Measurements from ENCODE around the gene ITCH. TPM values are rescaled to one million over a fixed set of nuclear protein-coding genes. Genes with fewer than 3 reads are reported as not detected.

The ITCH gene
- total RNA-seq, 4 donors from 2014 or later, result 50.3 to 67.6 (median 55.2) TPM

DNA sequence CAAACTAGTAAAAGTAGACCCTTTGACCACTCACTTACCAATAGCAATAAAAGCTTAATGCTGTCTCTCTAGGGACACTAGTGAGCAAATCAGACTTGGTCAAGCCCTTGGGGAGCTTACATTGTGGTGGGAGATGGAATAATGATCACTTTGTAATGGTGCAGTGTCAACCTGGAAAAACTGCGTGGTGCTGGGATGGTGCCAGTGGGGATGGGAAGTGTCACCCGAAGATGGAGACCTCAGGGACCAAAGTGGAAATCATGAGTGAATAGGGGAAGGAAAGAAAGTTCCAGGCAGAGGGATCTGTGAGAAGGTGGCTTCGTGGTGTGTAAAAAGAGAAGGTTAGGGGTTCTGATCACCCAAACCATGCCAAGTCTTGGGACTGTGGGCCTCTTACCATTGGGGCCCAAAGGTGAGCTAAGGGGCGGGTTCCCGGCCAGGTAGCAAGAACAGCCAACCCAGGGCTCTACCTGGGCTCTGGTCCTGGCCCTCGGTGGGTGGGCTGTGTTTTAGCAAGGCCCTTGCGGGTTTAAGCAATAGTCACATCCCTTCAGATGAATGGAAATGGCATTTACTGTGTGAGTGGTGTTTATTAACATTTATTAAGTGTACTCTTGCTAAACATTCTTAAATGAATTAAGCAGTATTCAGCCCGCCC, 168.7 kb downstream of the ITCH start:
- TF ChIP-seq, protein P1, sequence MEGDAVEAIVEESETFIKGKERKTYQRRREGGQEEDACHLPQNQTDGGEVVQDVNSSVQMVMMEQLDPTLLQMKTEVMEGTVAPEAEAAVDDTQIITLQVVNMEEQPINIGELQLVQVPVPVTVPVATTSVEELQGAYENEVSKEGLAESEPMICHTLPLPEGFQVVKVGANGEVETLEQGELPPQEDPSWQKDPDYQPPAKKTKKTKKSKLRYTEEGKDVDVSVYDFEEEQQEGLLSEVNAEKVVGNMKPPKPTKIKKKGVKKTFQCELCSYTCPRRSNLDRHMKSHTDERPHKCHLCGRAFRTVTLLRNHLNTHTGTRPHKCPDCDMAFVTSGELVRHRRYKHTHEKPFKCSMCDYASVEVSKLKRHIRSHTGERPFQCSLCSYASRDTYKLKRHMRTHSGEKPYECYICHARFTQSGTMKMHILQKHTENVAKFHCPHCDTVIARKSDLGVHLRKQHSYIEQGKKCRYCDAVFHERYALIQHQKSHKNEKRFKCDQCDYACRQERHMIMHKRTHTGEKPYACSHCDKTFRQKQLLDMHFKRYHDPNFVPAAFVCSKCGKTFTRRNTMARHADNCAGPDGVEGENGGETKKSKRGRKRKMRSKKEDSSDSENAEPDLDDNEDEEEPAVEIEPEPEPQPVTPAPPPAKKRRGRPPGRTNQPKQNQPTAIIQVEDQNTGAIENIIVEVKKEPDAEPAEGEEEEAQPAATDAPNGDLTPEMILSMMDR (IDR thresholded peaks at IDR 0.05), result no peak
- ATAC-seq (ENCODE audit: low FRiP score) (no peak), DNase-seq (ENCODE audit: low spot score) (no peak)

- TF ChIP-seq, protein P1 (IDR thresholded peaks at IDR 0.05), result no peak
- DNase-seq (ENCODE audit: low spot score) (no peak), ATAC-seq (ENCODE audit: low FRiP score) (no peak)
Observed at GRCh38 chr20:34532320-34532719, 169.2 kb downstream of the ITCH start.

DNA sequence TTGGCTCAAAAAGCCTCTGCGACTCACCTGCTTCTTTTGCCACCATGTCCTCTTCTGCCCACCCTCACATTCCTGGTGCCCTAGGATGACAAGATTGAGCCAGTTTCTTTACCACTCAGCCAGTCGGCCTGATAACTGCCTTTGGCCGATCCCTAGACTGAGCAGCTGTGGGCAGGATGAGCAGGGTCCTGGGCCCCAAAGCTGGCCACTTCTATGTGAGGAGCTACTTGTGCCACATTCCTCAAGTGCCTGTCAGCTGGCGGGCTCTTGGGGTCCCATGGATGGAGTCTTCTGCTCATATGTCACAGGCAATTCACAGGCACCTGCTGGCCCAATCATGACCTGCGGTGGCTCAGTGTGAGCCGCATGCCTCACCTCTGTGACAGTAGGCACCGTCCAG, 169.7 kb downstream of the ITCH start:
- DNase-seq (ENCODE audit: low spot score) (no peak), ATAC-seq (ENCODE audit: low FRiP score) (no peak)
- TF ChIP-seq, protein P1 (IDR thresholded peaks at IDR 0.05), result no peak

DNA sequence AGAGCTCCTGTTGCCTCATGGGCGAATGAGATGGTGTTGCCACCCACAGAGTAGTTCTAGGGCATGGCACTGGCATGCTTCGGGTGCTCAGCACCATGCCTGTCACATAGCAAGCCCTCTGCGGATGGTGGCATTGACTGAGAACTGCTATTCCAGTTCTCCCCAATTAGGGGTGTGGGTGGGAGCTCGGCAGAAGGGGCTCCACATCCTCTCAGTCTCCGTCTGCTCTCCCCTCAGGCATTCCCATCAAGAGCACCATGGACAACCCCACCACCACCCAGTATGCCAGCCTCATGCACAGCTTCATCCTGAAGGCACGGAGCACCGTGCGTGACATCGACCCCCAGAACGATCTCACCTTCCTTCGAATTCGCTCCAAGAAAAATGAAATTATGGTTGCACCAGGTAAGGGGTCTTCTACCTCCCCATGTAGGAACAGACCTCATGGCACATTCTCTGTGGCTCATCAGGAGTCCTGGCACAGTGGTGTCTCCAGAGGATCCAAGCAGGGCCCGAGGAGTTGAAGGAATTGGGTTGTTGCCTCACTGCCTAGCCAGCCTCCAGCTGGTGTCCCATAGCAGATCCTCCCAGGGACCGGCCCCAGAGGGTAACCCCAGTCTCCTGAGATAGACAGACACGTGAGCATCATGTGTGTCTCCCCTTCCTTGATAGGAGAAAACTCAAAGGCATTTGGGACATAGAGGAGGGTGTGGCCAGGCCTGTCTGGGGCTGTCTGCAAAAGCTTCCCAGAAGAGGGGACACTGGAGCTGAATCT, 171.5 kb downstream of the ITCH start:
- ATAC-seq (ENCODE audit: low FRiP score) (no peak), DNase-seq (ENCODE audit: low spot score) (no peak)
- TF ChIP-seq, protein P1 (IDR thresholded peaks at IDR 0.05), result no peak

- DNase-seq (ENCODE audit: low spot score) (no peak), ATAC-seq (ENCODE audit: low FRiP score) (no peak)
- TF ChIP-seq, protein P1 (IDR thresholded peaks at IDR 0.05), result no peak
Observed at GRCh38 chr20:34535301-34535840, 172.3 kb downstream of the ITCH start.

- TF ChIP-seq, protein P1 (IDR thresholded peaks at IDR 0.05), result no peak
- ATAC-seq (ENCODE audit: low FRiP score), result no peak
- no peak for DNase-seq (ENCODE audit: low spot score)
Observed at GRCh38 chr20:34535857-34536256, 172.8 kb downstream of the ITCH start.

Measured in omental fat pad (tissue), 4 donors.